ENCODE measurements around the gene PLEKHG4.

Gene PLEKHG4

GRCh38 chr16:67264866-67265265 is 14.5 kb upstream of the PLEKHG4 start:
- no peak for DNase-seq (ENCODE audit: low read depth)

DNA sequence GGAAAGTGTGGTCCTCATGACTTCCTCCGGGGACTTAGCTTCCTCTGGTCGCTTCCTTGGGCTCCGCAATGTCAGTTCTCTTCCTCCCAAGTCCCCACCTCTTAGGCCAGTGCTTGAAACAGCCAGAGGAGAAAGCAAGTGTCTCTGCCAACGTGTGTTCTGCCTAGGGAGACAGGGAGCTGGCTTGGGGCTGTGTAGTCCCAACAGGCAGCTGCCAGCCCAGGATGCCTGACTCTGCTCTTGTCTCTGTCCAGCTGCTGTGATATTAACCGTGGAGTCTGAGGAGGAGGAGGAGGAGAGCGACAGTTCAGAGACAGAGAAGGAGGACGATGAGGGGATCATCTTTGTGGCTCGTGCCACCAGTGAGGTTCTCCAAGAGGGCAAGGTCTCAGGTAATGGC is 13.5 kb upstream of the PLEKHG4 start:
- DNase-seq (ENCODE audit: low read depth): no peak

DNA sequence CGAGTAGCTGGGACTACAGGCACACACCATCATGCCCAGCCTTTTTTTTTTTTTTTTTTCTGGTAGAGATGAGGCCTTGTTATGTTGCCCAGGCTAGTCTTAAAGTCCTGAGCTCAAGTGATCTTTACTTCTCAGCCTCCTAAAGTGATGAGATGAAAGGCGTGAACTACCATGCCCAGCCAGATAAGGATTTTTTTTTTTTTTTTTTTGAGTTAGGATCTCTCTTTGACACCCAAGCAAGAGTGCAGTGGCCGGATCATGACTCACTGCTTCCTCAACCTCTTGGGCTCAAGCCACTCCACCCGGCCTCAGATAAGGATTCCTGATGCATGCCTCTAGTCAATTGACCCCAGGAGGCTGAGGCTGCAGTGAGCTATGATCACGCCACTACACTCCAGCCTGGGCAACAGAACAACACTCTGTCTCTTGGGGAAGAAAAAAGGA is 11.2 kb upstream of the PLEKHG4 start:
- peak; percentile 94 for DNase-seq (ENCODE audit: low read depth)

GRCh38 chr16:67269766-67270165 is 9.6 kb upstream of the PLEKHG4 start:
- DNase-seq (ENCODE audit: low read depth): no peak

- DNase-seq (ENCODE audit: low read depth): no peak
These were observed 8.4 kb upstream of the PLEKHG4 start for GRCh38 chr16:67270931-67271338.

GRCh38 chr16:67271446-67271845 is 7.9 kb upstream of the PLEKHG4 start:
- DNase-seq (ENCODE audit: low read depth): no peak

- DNase-seq (ENCODE audit: low read depth): no peak
These were observed 4.0 kb upstream of the PLEKHG4 start for GRCh38 chr16:67275321-67275720.

GRCh38 chr16:67277294-67277998 is 1.9 kb upstream of the PLEKHG4 start:
- peak; percentile 98 for DNase-seq (ENCODE audit: low read depth)

DNA sequence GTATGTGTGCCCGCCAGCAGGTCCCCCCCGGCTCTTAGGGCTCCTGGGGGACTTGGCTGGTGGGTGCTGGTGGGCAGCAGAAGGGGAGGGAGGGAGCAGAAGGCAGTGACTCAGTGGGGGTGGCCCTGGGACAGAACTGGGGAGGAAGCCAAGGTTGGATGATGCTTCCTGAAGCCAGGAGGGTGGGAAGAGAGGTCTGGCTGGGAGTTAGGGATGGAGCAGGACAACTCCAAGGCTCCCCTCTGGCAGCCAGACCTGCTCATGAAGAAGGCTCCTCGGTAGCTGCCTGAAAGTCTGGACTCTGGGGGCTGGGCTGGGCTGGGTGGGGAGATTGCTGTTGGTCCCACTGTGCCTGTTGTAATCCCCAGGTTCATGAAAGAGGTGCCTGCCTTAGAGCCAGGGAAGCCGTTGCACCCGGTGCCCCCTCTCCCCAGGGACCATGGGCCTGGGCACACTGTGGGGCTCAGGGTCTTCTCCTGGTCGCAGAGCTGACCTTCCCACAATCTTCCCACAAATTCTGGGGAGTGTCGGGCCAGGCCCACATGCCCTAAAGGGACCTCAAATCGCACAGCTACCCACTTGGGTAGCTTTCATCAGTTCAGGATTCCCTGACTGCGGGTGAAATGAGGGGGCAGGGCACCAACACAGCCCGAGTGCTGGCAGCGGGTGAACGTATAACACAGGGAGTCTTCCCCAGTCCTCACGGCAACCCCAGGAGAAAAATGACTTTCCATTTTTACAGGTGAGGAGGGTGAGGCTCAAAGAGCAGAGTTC is 1.1 kb upstream of the PLEKHG4 start:
- peak; percentile 62 for DNase-seq (ENCODE audit: low read depth)

- no peak for DNase-seq (ENCODE audit: low read depth)
These were observed 498 bp upstream of the PLEKHG4 start for GRCh38 chr16:67278773-67279295.

- no peak for DNase-seq (ENCODE audit: low read depth)
These were observed 1.0 kb downstream of the PLEKHG4 start for GRCh38 chr16:67280090-67281015.

DNA sequence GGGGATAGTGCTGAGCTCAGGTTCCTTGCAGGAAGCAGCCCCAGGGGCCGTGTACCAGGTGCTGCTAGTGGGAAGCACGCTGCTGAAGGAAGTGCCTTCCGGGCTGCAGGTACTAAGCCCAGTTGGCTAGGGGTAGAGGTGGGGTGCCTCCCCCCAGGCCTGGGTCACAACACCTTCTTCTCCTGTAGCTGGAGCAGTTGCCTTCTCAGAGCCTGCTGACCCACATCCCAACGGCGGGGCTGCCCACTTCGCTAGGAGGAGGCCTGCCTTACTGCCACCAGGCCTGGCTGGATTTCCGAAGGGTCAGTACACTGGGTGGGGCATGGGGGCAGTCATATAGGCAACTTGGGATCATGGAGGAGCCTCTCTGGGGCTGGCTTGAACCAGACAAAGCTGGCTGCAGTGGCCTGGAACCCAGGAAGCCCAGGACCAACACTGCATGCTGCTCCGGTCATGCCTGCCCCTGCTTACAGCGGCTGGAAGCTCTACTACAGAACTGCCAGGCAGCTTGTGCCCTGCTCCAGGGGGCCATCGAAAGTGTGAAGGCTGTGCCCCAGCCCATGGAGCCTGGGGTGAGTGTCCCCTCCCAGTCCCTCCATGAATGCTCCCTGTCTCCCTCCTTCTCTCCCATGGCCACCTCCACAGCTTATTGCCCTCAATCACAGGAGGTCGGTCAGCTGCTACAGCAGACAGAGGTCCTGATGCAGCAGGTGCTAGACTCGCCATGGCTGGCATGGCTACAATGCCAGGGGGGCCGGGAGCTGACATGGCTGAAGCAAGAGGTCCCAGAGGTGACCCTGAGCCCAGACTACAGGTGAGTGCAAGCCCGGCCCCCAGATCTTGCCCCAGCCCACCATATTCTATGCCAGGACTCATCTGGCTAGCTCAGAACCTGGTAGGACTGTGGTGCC is 2.5 kb downstream of the PLEKHG4 start:
- no peak for DNase-seq (ENCODE audit: low read depth)

- DNase-seq (ENCODE audit: low read depth): no peak
These were observed 3.1 kb downstream of the PLEKHG4 start for GRCh38 chr16:67282447-67282805.

- no peak for DNase-seq (ENCODE audit: low read depth)
These were observed 3.9 kb downstream of the PLEKHG4 start for GRCh38 chr16:67283039-67283825.

DNA sequence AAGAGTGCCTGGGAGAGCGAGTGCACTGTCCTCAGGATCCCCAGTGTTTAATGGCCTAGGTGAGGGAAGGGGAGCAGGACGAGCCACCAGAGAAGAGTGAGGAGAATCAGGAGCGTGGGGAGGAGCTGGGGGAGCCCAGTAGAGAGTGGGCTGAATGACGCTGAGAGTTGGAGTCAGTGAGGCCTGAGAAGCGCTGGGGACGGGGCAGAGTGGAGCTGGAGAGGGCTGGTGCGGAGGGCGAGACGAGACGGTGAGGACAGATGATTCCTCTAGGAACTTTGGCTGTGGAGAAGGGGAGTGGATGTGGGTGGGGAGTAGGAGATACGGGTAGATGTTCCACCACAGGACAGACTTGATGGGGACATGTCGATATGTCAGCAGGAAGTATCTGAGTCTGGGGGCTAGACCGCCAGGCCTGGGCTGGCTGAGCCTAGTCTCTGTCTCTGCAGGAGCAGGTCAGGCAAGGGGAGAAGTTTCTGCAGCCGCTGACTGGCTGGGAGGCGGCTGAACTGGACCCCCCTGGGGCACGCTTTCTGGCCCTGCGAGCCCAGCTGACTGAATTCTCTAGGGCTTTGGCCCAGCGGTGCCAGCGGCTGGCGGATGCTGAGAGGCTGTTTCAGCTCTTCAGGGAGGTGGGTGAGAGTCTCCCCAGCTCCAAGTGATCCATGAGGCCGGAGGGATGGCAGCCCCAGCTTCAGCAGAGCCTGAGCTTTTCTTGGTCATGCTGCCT is 4.7 kb downstream of the PLEKHG4 start:
- no peak for DNase-seq (ENCODE audit: low read depth)

DNA sequence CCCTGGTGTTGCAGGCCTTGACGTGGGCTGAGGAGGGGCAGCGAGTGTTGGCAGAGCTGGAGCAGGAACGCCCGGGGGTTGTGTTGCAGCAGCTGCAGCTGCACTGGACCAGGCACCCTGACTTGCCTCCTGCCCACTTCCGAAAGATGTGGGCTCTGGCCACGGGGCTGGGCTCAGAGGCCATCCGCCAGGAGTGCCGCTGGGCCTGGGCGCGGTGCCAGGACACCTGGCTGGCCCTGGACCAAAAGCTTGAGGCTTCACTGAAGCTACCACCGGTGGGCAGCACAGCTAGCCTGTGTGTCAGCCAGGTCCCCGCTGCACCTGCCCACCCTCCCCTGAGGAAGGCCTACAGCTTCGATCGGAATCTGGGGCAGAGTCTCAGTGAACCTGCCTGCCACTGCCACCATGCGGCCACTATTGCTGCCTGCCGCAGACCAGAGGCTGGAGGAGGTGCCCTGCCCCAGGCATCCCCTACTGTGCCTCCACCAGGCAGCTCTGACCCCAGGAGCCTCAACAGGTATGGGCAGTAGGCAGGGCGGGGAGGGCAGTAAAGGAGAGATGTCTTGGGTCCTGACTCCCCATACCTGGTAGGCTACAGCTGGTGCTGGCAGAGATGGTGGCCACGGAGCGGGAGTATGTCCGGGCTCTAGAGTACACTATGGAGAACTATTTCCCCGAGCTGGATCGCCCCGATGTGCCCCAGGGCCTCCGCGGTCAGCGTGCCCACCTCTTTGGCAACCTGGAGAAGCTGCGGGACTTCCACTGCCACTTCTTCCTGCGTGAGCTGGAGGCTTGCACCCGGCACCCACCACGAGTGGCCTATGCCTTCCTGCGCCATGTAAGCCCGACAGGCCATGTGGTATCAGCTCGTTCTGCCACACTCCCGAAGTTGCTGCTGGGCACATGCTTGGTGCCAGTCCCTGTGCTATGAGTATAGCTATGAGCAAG is 5.6 kb downstream of the PLEKHG4 start:
- DNase-seq (ENCODE audit: low read depth): no peak

DNA sequence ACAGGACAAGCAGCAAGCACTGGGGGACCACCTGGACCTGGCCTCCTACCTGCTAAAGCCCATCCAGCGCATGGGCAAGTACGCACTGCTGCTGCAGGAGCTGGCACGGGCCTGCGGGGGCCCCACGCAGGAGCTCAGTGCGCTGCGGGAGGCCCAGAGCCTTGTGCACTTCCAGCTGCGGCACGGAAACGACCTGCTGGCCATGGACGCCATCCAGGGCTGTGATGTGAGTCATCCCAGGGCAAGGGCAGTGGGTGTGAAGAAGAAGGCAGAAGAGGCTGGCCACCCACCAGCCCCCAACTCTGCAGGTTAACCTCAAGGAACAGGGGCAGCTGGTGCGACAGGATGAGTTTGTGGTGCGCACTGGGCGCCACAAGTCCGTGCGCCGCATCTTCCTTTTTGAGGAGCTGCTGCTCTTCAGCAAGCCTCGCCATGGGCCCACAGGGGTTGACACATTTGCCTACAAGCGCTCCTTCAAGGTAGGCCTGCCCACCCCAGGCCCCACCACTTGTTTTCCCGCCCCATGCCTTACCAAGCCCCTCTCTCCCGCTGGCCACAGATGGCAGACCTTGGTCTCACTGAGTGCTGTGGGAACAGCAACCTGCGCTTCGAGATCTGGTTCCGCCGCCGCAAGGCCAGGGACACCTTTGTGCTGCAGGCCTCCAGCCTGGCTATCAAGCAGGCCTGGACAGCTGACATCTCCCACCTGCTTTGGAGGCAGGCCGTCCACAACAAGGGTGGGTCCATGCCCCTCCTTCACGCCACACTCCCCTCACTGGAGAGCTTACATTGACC is 7.3 kb downstream of the PLEKHG4 start:
- DNase-seq (ENCODE audit: low read depth): no peak

GRCh38 chr16:67287960-67288359 is 8.6 kb downstream of the PLEKHG4 start:
- DNase-seq (ENCODE audit: low read depth): no peak

Measured in HS-27A (cell line).